HepG2 (cell line): ENCODE results near the gene SPON1. TPM values are rescaled to one million over a fixed set of nuclear protein-coding genes. Genes with fewer than 3 reads are reported as not detected.

Experiments used
- ATAC-seq: fragments of 200-7000 bp; cut with Tn5 transposase; 3 replicates; pipeline ENCODE4 v1.9.1; 2020; ENCODE audit warnings: mild to moderate bottlenecking, moderate library complexity
- BruUV-seq: library from RNA; stranded (reverse); fragments of 400-500 nt; replicated peaks from 2 replicates; lab custom pipeline; 2021; lab: Mats Ljungman, UMichigan
- CTCF ChIA-PET: fragments of 300-600 bp; formaldehyde crosslinking; extraction: SDS; loops from one replicate; lab custom pipeline; 2021; ENCODE audit warnings: low total read pairs, inconsistent platforms, low intra/inter-chr PET ratio; lab: Yijun Ruan, JAX
- POLR2A ChIA-PET: fragments of 350-600 bp; sonication (Branson Sonifier 250); formaldehyde crosslinking; loops from one replicate; lab custom pipeline; 2020; ENCODE audit warnings: antibody characterized with exemption, inconsistent platforms; lab: Yijun Ruan, JAX
- DNase-seq: peaks from one replicate; pipeline ENCODE4 v3.0.0-alpha.2; 2015; ENCODE audit warnings: low spot score
- FAIRE-seq: peaks from 3 replicates; lab custom pipeline; 2011; peaks lifted over from hg19 to GRCh38; lab: Jason Lieb, UNC
- H2AFZ ChIP-seq: one replicate; pipeline ENCODE4 v1.6.1; 2011; ENCODE audit warnings: low read length, inconsistent platforms
- H3K27ac ChIP-seq: fragments of 300-600 bp; 3 replicates; pipeline ENCODE4 v1.8.0; 2011; ENCODE audit warnings: mixed run types, mild to moderate bottlenecking, mixed read lengths, low read length, inconsistent platforms; ENCODE audit not compliant: insufficient read depth; ENCODE audit errors: extremely low read length
- H3K27me3 ChIP-seq, 2 experiments: fragments of 200-600 bp in 1 of 2; 2 replicates in 1 of 2; 3 replicates in 1 of 2; pipeline versions ENCODE4 v1.6.0 to v1.8.0; 2011; ENCODE audit warnings: low read length in 2 of 2, mild to moderate bottlenecking in 2 of 2, moderate library complexity in 2 of 2, inconsistent platforms in 1 of 2; ENCODE audit not compliant: insufficient read depth in 2 of 2, control insufficient read depth in 1 of 2
- H3K36me3 ChIP-seq, 2 experiments: fragments of 200-600 bp in 1 of 2; replicated peaks in 1 of 2; 2 replicates in 1 of 2; 3 replicates in 1 of 2; pipeline versions ENCODE4 v1.5.1 to v1.8.0; 2011; ENCODE audit warnings: low read length in 2 of 2, inconsistent platforms in 1 of 2; ENCODE audit not compliant: insufficient read depth in 2 of 2, control insufficient read depth in 1 of 2
- H3K4me1 ChIP-seq: 2 replicates; pipeline ENCODE4 v1.5.1; 2012; ENCODE audit warnings: low read length, inconsistent platforms; ENCODE audit not compliant: insufficient read depth
- H3K4me2 ChIP-seq: 2 replicates; pipeline ENCODE4 v1.6.0; 2011; ENCODE audit warnings: low read depth, low read length, inconsistent platforms
- H3K4me3 ChIP-seq, 3 experiments: fragments of 200-600 bp in 1 of 3; sonication (generic), shearing (Covaris generic) in 1 of 3; replicated peaks in 1 of 3; 2 replicates each; pipeline ENCODE4 v1.5.1; 2011 to 2016; ENCODE audit warnings: low read length in 3 of 3, inconsistent platforms in 2 of 3, low read depth in 2 of 3, mild to moderate bottlenecking in 2 of 3, control low read depth in 1 of 3, mixed read lengths in 1 of 3; ENCODE audit not compliant: insufficient read depth in 1 of 3
- H3K79me2 ChIP-seq: one replicate; pipeline ENCODE4 v1.6.1; 2011; ENCODE audit warnings: low read length, inconsistent platforms; ENCODE audit not compliant: insufficient read depth
- H3K9ac ChIP-seq: 2 replicates; pipeline ENCODE4 v1.6.0; 2011; ENCODE audit warnings: mild to moderate bottlenecking, low read depth, low read length, inconsistent platforms; ENCODE audit not compliant: insufficient read depth
- H3K9me3 ChIP-seq: 2 replicates; pipeline ENCODE4 v1.5.1; 2012; ENCODE audit warnings: mild to moderate bottlenecking, low read length
- H4K20me1 ChIP-seq: 2 replicates; pipeline ENCODE4 v1.6.0; 2011; ENCODE audit warnings: inconsistent platforms, mild to moderate bottlenecking, low read length, moderate library complexity; ENCODE audit not compliant: insufficient read depth
- DMAP1 ChIP-seq: IDR thresholded peaks from 2 replicates; pipeline ENCODE4 v1.6.1; 2016
- FOXP1 ChIP-seq, 2 experiments: fragments of 450-650 bp in 1 of 2; IDR thresholded peaks; 2 replicates each; pipeline ENCODE4 v1.6.1; 2017 to 2018; ENCODE audit warnings: antibody characterized with exemption in 1 of 2
- HOXA7 ChIP-seq: sonication (generic); formaldehyde crosslinking; IDR thresholded peaks from 2 replicates; pipeline ENCODE4 v1.8.1; 2022; ENCODE audit warnings: mild to moderate bottlenecking, missing genetic modification reagents, moderate library complexity
- JDP2 ChIP-seq: sonication (generic); formaldehyde crosslinking; IDR thresholded peaks from 2 replicates; pipeline ENCODE4 v1.8.1; 2022; ENCODE audit warnings: missing genetic modification reagents, borderline replicate concordance
- KAT8 ChIP-seq: IDR thresholded peaks from 2 replicates; pipeline ENCODE4 v1.6.1; 2016; ENCODE audit warnings: missing genetic modification reagents, missing compliant biosample characterization
- RFX3 ChIP-seq: IDR thresholded peaks from 2 replicates; pipeline ENCODE4 v1.6.1; 2016; ENCODE audit warnings: missing biosample characterization, missing genetic modification reagents
- TEAD3 ChIP-seq: optimal IDR thresholded peaks from 2 replicates; pipeline ENCODE3; 2016; ENCODE audit warnings: borderline replicate concordance
- THAP8 ChIP-seq: sonication (generic); formaldehyde crosslinking; IDR thresholded peaks from 2 replicates; pipeline ENCODE4 v1.5.1; 2020; ENCODE audit warnings: missing genetic modification reagents, mild to moderate bottlenecking, borderline replicate concordance
- XBP1 ChIP-seq: sonication (generic); formaldehyde crosslinking; IDR thresholded peaks from 2 replicates; pipeline ENCODE4 v1.5.0; 2020; ENCODE audit warnings: missing genetic modification reagents
- ZNF136 ChIP-seq: sonication (generic); formaldehyde crosslinking; IDR thresholded peaks from 2 replicates; pipeline ENCODE4 v1.8.1; 2022; ENCODE audit warnings: low read depth, mild to moderate bottlenecking, moderate library complexity, missing genetic modification reagents
- ZNF224 ChIP-seq: sonication (generic); formaldehyde crosslinking; IDR thresholded peaks from 2 replicates; pipeline ENCODE4 v1.5.0; 2020; ENCODE audit warnings: mild to moderate bottlenecking, missing genetic modification reagents
- ZNF225 ChIP-seq: sonication (generic); formaldehyde crosslinking; IDR thresholded peaks from 2 replicates; pipeline ENCODE4 v1.4.0; 2020; ENCODE audit warnings: mild to moderate bottlenecking, missing genetic modification reagents
- ZNF275 ChIP-seq: sonication (generic); formaldehyde crosslinking; IDR thresholded peaks from 2 replicates; pipeline ENCODE4 v1.8.0; 2022; ENCODE audit warnings: missing genetic modification reagents, mild to moderate bottlenecking, inconsistent platforms, borderline replicate concordance
- ZNF460 ChIP-seq: sonication (generic); formaldehyde crosslinking; IDR thresholded peaks from 2 replicates; pipeline ENCODE4 v1.5.1; 2020; ENCODE audit warnings: missing genetic modification reagents, mild to moderate bottlenecking, borderline replicate concordance
- ZNF546 ChIP-seq: sonication (generic); formaldehyde crosslinking; conservative IDR thresholded peaks from 2 replicates; pipeline ENCODE4 v1.8.1; 2023; ENCODE audit warnings: mild to moderate bottlenecking, missing genetic modification reagents
- ZNF605 ChIP-seq: sonication (generic); formaldehyde crosslinking; IDR thresholded peaks from 2 replicates; pipeline ENCODE4 v1.8.0; 2022; ENCODE audit warnings: mild to moderate bottlenecking, missing genetic modification reagents
- ZNF615 ChIP-seq: sonication (generic); formaldehyde crosslinking; IDR thresholded peaks from 2 replicates; pipeline ENCODE4 v1.5.0; 2020; ENCODE audit warnings: mild to moderate bottlenecking, missing genetic modification reagents, borderline replicate concordance
- ZNF674 ChIP-seq: sonication (generic); formaldehyde crosslinking; IDR thresholded peaks from 2 replicates; pipeline ENCODE4 v1.5.0; 2020; ENCODE audit warnings: low read depth, mild to moderate bottlenecking, missing genetic modification reagents
- WGBS: methylation state at CpG from one replicate; pipeline ENCODE4 v1.1.6; 2017; ENCODE audit warnings: low lambda C conversion rate; 5-methylcytosine and 5-hydroxymethylcytosine counted together
- in situ Hi-C: cut with HindIII; loops from 2 replicates; pipeline ENCODE4 v1.10.0; 2017; ENCODE audit warnings: low pct_unique_long_range_greater_than_20kb; ENCODE audit not compliant: extremely low pct_ligation_motif_present
- intact Hi-C: fragments of 100-400 bp; cut with micrococcal nuclease; formaldehyde crosslinking; loops from one replicate; pipeline ENCODE4 v1.10.0; 2022; ENCODE audit not compliant: unreplicated experiment
- polyA plus RNA-seq, 8 experiments: library from polyadenylated mRNA; depleted of rRNA in 3 of 8; stranded (reverse) in 7 of 8; unstranded in 1 of 8; fragments of >200 nt; fragmentation: Illumina TruSeq in 4 of 8; extraction: Trizol in 4 of 8; gene quantifications; 2 replicates each; pipeline versions ENCODE4 v1.2.1 to v1.2.3, GENCODE V29; 2011 to 2016; ENCODE audit warnings: low read depth in 4 of 8, missing spikeins in 1 of 8, mixed read lengths in 1 of 8; ENCODE audit not compliant: insufficient read depth in 1 of 8
- total RNA-seq, 5 experiments: library from RNA; depleted of rRNA; stranded (reverse); fragments of >200 nt; fragmentation: Illumina TruSeq; extraction: Trizol; gene quantifications; 2 replicates each; pipeline ENCODE4 v1.2.3, GENCODE V29; 2016; ENCODE audit warnings: low read depth in 1 of 5

Gene SPON1
- total and polyA plus RNA-seq, 2 of the 13 experiments (the other 11 are each of a cell fraction or from before 2014, with no cell fraction given), result not detected

GRCh38 chr11:14190992-14191778, 228.7 kb downstream of the SPON1 start:
- H3K79me2 ChIP-seq, result no peaks in the 10 kb centered on the region
- no peaks in the 10 kb centered on the region for H3K9me3 ChIP-seq
- FAIRE-seq (no peak), ATAC-seq (no peak), DNase-seq (no peak)
- intact Hi-C loops (no loop called here), in situ Hi-C loops (no loop called here)
- H3K9ac ChIP-seq, result no peak overlapping the region
- 43% methylated on average over 4 of the region's 6 CpGs for WGBS
- H2AFZ ChIP-seq, result no peak overlapping the region
- CTCF ChIA-PET, result no interaction called here
- no peak overlapping the region for H3K4me2 ChIP-seq
- H3K4me3 ChIP-seq, result no peak overlapping the region
- H3K27ac ChIP-seq, result no peak overlapping the region
- no peaks in the 10 kb centered on the region for H4K20me1 ChIP-seq
- no peaks in the 10 kb centered on the region for H3K4me1 ChIP-seq
- POLR2A ChIA-PET, result no interaction called here
- peaks cover 1 to 3% of the 10 kb centered on the region in 2 experiments; a peak in 1 of 5 replicates for H3K27me3 ChIP-seq
- TF ChIP-seq THAP8 (CRISPR knock-in tag) (no peak), RFX3 (no peak), ZNF136 (CRISPR knock-in tag) (no peak), ZNF605 (CRISPR knock-in tag) (no peak), ZNF546 (CRISPR knock-in tag) (no peak), ZNF224 (CRISPR knock-in tag) (no peak), DMAP1 (CRISPR knock-in tag) (no peak), XBP1 (no peak), HOXA7 (CRISPR knock-in tag) (no peak), KAT8 (no peak), ZNF460 (CRISPR knock-in tag) (no peak), JDP2 (CRISPR knock-in tag) (no peak), FOXP1 (IDR thresholded peaks at IDR 0.05) (no peak), FOXP1 (CRISPR knock-in tag; IDR thresholded peaks at IDR 0.05) (no peak), ZNF275 (no peak), TEAD3 (CRISPR knock-in tag) (no peak), ZNF225 (CRISPR knock-in tag) (no peak), ZNF615 (CRISPR knock-in tag) (no peak), ZNF674 (no peak)
- TF ChIP-seq, all 625 proteins: peak for 0
- BruUV-seq, result no TSS peak
- no peaks in the 10 kb centered on the region for H3K36me3 ChIP-seq
